Activated CD8-positive, alpha-beta memory T cell treated with anti-CD3 and anti-CD28 coated beads for 4 hours (primary cell): ENCODE results near the gene LUC7L.
"Not testable (repeated sequence)": the region's sequence is repeated elsewhere in the genome, so short reads cannot be mapped to it uniquely, and the experiment has no call there.

Experiments
- DNase-seq, 2 donors: peaks; one replicate each; pipeline ENCODE4 v3.0.0-alpha.2; 2020; ENCODE audit warnings: low read depth in 2 of 2

Gene LUC7L

GRCh38 chr16:263182-263774 lies 34.0 kb upstream of the LUC7L start:
- no peak for DNase-seq

GRCh38 chr16:262121-262745 lies 33.0 kb upstream of the LUC7L start:
- DNase-seq = no peak

GRCh38 chr16:261031-261691 lies 31.9 kb upstream of the LUC7L start:
- no peak for DNase-seq

GRCh38 chr16:260326-260725 lies 31.1 kb upstream of the LUC7L start:
- DNase-seq = no peak

GRCh38 chr16:259814-260253 lies 30.6 kb upstream of the LUC7L start:
- DNase-seq = no peak

- no peak for DNase-seq
Measured at GRCh38 chr16:259226-259625, 30.0 kb upstream of the LUC7L start.

- DNase-seq = not testable (repeated sequence)
Measured at GRCh38 chr16:258091-258490, 28.8 kb upstream of the LUC7L start.

GRCh38 chr16:255183-255582 lies 25.9 kb upstream of the LUC7L start:
- DNase-seq = no peak

- DNase-seq = no peak
Measured at GRCh38 chr16:254461-254860, 25.2 kb upstream of the LUC7L start.

- DNase-seq = no peak
Measured at GRCh38 chr16:253833-254232, 24.6 kb upstream of the LUC7L start.

- no peak for DNase-seq
Measured at GRCh38 chr16:252366-253337, 23.4 kb upstream of the LUC7L start.

- no peak for DNase-seq
Measured at GRCh38 chr16:249431-249830, 20.2 kb upstream of the LUC7L start.

GRCh38 chr16:247027-247426 lies 17.8 kb upstream of the LUC7L start:
- no peak for DNase-seq

GRCh38 chr16:245105-245504 lies 15.9 kb upstream of the LUC7L start:
- no peak for DNase-seq

- DNase-seq = no peak
Measured at GRCh38 chr16:243348-243747, 14.1 kb upstream of the LUC7L start.

- no peak for DNase-seq
Measured at GRCh38 chr16:242281-242680, 13.0 kb upstream of the LUC7L start.

- no peak for DNase-seq
Measured at GRCh38 chr16:240559-240958, 11.3 kb upstream of the LUC7L start.

GRCh38 chr16:239948-240277 lies 10.7 kb upstream of the LUC7L start:
- DNase-seq = no peak

GRCh38 chr16:234468-235305 lies 5.4 kb upstream of the LUC7L start, which contains the start of gene FAM234A:
Gene FAM234A, plus strand, starts transcription at chr16:234821. Its CDS starts 19,593 bp downstream, at chr16:254414.
- peak; percentile 85 to 89 for DNase-seq

GRCh38 chr16:230949-231348 lies 1.7 kb upstream of the LUC7L start:
- no peak for DNase-seq

GRCh38 chr16:230351-230750 lies 1.1 kb upstream of the LUC7L start:
- DNase-seq = not testable (repeated sequence)
